SK-N-MC (cell line): ENCODE measurements around the gene TMEM143.

ENCODE experiments used
- EZH2 ChIP-seq: fragments of 200-600 bp; sonication (generic); IDR thresholded peaks from one replicate; pipeline ENCODE4 v1.6.1; 2017; ENCODE audit warnings: antibody characterized with exemption
- POLR2AphosphoS5 ChIP-seq: IDR thresholded peaks from 2 replicates; pipeline ENCODE4 v1.6.1; 2012; ENCODE audit warnings: mild to moderate bottlenecking, low read depth, low read length, borderline replicate concordance

DNA sequence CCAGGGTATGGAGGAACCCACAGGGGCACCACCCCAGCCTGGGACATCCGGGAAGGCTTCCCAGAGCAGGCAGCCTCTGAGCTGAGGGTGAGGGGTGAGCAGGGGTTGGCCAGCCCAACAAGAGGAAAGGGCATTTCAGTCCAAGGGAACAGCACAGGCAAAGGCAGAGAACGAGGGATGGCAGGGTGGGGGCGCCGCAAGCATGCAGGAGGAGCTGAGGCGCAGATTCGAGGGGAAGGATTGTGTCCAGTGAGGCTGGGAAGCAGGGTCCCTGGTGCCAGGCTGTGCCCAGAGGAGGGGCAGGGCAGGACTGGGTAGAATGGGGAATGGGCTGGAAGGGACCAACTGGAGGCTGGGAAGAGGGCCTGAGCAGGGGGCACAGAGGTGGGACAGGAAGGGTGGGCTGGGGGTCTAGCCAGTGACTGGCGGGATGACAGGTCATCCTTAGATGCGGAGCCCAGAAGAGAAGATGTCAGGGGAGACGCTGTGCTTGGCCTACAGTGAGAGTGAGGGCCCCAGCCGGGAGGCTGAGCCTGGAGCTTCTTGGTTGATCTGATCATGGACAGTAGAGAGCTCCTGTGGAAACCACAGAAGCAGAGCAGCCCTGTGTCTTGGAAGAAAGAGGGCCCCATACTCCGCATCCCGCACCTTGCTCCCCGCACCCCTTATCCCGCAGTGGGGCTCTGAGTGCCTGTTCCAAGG, 24.8 kb downstream of the TMEM143 start:
- TF ChIP-seq EZH2 (no peak), POLR2AphosphoS5 (no peak)
